Stromal cell of bone marrow (primary cell): Measurements from ENCODE around the gene TTBK1.
"Not testable (repeated sequence)": the region's sequence is repeated elsewhere in the genome, so short reads cannot be mapped to it uniquely, and the experiment has no call there.

Experiments
- DNase-seq: peaks from one replicate; pipeline ENCODE4 v3.0.0-alpha.2; 2012; ENCODE audit warnings: low read depth

Gene TTBK1

DNA sequence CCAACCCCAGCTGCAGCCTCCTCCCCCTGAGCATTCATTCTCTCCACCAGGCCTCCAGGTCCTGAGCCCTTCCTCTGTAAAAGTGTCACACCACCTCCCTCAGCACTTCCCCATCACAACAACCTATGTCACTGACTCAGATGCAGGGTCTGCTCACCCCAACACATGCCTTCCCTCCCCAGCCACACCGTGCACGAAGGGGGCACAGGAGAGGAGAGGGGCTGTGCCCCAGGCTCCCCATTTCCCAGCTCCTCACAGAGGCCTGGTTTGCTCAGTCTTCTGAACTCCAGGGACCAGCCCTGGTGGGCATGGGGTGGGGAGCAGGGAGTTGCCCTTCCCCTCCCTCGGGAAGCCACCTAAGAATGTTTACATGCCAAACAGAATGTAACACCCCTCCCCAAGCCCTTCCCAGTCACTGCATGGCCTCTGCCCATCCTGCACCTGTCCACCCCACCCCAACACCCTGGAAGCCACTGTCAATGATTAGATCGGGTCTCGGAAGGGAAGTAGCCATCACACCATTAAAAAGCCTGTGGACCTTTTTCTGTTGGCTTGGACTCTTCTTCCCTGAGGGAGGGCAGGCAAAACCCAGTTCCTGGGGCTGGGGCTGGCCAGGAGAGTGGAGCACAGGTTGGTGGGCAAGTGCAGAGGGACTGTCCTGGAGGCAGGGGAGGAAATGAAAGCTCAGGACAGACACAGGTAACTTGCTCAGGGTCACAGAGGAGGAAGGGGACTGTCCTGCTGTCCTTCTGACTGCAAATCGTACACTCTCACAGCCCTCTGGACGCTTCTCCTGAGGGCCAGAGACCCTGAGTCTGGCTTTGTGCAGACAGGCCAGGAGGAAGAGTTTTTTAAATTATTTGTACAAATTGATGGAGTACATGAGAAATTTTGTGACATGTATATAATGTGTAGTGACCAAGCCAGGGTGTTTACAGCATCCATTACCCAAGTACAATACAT, 44.7 kb downstream of the TTBK1 start:
- DNase-seq, result no peak

GRCh38 chr6:43290339-43290904, 47.1 kb downstream of the TTBK1 start:
- no peak for DNase-seq

DNA sequence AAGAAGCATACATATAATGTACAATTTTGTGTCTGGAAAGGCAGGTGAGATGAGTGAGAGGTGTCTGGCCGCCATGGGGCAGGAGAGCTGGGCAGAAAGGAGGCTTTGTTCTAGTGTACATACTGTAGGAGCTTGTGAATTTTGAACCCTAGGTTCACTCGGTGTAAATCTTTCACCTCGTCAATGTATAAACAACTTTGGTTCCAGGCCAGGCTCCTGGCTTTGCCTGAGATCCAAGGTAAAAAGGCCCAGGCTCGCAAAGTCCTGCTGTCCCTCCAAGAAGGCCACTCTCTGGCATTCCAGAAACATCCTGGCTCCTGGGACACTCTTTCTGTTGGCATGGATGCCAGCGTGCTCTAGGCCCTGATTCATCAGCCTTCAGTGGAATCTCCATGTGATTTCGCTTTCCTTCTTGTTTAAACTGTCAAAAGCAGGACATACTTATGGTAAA, 47.6 kb downstream of the TTBK1 start:
- DNase-seq, result no peak

GRCh38 chr6:43291708-43292107, 48.4 kb downstream of the TTBK1 start:
- no peak for DNase-seq

DNA sequence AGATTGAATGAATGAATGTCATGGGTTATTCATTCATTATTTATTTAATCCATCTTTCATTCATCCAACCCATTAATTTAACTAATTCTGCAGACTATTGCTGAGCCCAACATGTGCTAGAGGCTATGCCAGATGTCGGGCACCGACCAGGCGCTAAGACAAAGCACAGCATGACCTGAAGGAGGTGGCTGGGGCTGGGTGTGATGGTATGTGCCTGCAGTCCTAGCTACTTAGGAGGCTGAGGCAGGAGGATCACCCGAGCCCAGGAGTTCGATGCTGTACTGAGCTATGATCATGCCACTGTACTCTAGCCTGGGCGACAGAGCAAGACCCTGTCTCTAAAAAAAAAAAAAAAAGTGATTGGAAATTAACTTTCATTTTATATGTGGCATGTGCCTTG, 49.1 kb downstream of the TTBK1 start:
- no peak for DNase-seq

GRCh38 chr6:43292763-43293318, 49.6 kb downstream of the TTBK1 start:
- DNase-seq, result no peak

DNA sequence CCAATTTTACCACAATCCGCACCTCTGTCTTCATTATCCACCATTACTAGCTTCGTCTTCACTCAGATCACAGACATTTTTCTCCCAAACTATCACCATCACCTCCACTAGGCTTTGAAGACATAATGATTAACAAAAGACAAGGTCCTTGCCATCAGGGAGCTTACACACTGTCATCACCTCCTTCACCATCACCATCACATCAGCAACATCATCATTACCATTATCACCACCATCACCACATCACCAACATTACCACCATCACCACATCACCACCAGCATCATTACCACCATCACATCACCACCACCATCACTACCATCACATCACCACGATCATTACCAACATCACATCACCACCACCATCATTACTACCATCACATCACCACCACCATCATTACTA, 50.4 kb downstream of the TTBK1 start:
- no peak for DNase-seq

DNA sequence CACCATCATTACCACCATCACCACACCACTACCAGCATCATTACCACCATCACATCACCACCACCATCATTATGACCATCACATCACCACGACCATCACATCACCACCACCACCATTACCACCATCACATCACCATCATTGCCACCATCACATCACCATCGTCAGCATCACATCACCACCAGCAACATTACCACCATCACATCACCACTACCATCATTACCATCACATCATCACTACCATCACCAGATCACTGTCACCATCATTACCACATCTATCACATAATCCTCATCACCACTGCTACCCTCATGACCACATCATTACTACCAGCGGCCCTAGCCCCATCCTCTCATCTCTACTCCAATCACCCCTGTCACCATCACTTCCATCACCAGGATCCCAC, 51.3 kb downstream of the TTBK1 start:
- no peak for DNase-seq

DNA sequence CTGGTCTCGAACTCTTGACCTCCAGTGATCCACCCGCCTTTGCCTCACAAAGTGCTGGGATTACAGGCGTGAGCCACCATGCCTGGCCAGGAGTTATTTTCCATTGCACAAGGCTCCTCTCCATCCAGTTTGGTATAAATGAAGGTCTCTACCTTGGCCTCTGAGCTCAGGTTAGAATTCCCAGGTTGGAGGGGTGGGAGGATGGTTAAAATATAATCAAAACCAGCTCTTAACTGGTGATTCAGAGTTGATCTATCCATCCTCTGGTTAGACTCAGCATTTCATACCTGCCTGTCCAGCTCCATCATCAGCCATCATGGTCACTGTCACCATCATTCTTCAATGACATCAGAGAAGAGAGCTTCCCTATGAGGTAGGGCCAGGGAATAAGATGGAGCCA, 52.2 kb downstream of the TTBK1 start:
- DNase-seq, result no peak

DNA sequence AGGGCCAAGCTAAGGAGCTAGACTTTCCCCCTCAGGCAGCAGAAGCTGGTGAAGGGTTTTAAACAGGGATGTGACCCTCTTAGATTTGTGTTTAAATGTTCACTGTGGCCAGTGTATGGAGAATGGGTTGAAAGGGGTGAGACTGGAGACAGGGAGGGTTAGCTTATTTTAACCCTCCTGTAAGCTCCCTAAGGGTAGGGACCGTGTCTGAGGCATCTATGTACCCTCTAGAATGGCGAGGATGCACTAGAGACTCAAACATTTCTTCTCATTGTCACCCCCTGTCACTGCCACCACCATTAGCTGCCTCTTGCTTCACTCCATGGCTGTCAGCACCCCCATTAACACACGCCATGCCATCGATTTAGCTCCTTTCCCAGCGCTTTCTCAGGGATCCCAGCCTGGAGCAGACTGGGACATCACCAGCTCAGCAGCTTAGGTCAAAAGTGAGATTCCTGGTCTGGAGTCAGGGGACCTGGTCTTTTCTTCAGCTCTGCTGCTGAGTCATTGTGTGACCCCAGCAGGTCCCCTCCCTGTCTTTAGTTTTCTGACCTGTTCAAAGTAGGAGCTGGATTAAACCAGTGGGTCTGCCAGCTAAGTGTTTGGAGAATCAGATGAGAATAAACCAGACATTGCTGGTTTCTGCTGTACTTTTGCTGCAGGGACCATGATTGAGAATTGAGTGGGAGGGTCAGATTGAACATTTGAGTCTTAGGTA, 53.7 kb downstream of the TTBK1 start:
- DNase-seq, result no peak

DNA sequence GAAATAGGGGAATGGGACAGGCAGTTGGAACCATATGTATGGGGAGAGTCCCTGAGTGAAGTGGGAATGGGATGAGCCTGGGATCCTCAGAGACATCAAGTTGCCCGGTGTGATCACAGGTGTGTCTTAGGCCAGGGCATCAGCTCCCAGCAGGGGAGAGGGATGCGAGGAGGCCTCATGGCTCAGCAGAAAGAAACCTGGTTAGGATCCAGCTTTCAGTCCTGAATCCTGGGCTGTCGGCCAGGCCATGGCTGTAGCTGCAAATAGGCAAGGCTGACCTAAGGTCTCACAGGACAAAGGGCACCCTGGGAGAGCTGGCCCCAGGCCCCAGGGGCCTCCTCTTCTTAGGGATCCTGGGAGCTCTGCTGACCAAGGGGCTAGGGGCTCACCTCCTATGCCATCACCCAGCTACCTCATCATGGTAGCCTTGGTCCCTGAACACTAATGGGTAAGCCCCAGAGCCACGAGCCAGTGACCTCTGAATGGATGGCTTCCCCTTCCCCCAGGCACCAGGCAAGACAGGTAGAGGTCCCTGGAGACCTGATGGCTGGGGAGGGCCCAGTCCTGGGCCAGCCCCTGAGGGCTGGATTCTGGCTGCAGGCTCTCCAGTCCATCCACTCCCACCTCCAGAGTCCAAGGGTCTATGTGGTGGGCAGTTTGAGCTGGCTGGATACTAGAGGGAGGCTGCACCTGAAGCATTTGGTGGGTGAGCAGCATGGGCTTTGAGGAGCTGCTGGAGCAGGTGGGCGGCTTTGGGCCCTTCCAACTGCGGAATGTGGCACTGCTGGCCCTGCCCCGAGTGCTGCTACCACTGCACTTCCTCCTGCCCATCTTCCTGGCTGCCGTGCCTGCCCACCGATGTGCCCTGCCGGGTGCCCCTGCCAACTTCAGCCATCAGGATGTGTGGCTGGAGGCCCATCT, 54.6 kb downstream of the TTBK1 start, which contains the start of gene SLC22A7:
Gene SLC22A7, plus strand, starts transcription at position 617 of the 921 bp plus-strand sequence. Its CDS starts 99 bp downstream, at position 716.
- DNase-seq, result no peak

DNA sequence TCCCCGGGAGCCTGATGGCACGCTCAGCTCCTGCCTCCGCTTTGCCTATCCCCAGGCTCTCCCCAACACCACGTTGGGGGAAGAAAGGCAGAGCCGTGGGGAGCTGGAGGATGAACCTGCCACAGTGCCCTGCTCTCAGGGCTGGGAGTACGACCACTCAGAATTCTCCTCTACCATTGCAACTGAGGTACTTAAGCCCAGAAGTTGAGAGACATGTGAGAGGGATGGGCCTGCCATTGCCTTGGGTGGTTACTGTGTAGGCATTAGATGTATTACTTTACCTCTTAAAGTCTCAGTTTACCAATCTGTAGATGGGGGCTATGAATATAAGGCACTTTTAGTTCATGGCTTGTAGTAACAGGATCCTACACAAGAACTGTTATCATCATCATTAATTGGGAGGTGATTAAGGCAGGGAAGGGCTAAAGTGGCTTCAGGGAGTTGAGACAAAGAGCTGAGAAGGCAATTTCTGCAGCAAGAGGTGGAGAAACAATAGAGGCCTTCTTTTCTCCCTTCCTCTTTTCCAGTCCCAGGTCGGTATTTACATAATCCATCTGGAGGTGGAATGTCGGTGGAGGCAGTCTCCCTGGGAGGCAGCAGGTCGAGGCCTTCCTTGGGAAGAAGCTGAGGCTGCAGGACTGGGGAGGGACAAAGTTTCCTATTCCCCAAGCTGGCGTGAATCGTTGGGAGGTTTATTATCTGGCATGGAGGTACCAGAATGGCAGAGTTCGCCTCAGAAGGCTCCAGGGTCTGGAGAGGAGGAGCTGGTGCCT, 55.5 kb downstream of the TTBK1 start:
- DNase-seq, result no peak

- DNase-seq, result no peak
Observed at GRCh38 chr6:43299338-43300293, 56.3 kb downstream of the TTBK1 start.

DNA sequence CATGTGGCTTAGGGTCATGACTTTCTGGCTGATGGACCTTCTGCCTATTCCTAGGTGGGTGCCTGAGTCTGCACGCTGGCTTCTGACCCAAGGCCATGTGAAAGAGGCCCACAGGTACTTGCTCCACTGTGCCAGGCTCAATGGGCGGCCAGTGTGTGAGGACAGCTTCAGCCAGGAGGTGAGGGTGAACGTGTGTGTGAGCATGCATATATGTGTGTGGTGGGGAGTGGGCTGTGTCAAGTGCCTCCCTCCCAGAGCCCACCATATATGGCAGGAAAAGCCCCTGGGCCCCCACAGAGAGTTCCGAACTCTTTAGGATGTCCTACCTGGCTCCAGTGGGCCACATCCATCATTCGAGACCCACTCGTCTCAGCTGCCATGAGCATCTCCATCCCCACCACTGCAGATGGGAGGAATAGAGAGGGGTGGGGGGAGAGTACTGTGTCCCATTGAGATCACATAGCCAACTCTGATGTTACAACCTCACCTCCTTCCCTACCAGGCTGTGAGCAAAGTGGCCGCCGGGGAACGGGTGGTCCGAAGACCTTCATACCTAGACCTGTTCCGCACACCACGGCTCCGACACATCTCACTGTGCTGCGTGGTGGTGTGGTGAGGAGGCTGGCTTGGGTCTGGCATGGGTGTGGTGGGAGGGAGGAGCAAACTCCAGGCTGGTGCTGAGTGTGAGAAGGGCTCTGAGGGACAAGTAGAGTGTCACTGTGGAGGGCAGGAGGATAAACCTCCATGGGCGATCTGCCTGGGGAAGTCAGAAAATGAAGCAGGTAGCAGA, 58.0 kb downstream of the TTBK1 start:
- no peak for DNase-seq

- DNase-seq, result no peak
Observed at GRCh38 chr6:43302126-43302525, 58.8 kb downstream of the TTBK1 start.

- DNase-seq, result not testable (repeated sequence)
Observed at GRCh38 chr6:43303006-43303405, 59.7 kb downstream of the TTBK1 start.

DNA sequence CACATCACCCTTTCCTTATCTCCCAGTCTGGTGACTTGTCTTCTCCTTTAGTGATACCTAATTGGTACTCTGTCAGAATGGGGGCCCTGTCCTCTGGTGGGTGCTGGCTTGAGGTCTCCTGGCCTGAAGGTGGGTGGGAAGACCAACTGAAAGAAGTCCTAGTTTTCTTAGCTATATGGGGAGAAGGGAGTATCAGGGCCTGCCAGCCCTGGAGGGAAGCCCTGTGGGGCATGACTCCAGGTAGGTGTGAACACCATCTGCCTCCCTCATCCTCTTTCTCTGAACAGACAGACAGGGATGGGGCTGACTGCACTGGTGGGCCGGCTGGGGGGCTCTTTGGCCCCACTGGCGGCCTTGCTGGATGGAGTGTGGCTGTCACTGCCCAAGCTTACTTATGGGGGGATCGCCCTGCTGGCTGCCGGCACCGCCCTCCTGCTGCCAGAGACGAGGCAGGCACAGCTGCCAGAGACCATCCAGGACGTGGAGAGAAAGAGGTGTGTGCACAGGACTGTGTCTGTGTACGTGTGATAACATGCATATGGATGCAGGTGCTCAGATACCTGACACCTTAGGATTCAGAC, 60.6 kb downstream of the TTBK1 start:
- no peak for DNase-seq

GRCh38 chr6:43304361-43304760, 61.1 kb downstream of the TTBK1 start:
- DNase-seq, result no peak
